ENCODE measurements around the gene FAF1. TPM values are rescaled to one million over a fixed set of nuclear protein-coding genes. Genes with fewer than 3 reads are reported as not detected.

Gene FAF1
- total RNA-seq, 1 donor from 2014 or later = 47.3 TPM

- FAIRE-seq (no peak), DNase-seq (ENCODE audit: low spot score in 2 of 2) (no peak)
Observed at GRCh38 chr1:50412813-50413476, 547.1 kb downstream of the FAF1 start.

GRCh38 chr1:50405814-50406213 lies 554.3 kb downstream of the FAF1 start:
- FAIRE-seq (no peak), DNase-seq (ENCODE audit: low spot score in 2 of 2) (no peak)

GRCh38 chr1:50393522-50394120 lies 566.4 kb downstream of the FAF1 start:
- FAIRE-seq (no peak), DNase-seq (ENCODE audit: low spot score in 2 of 2) (no peak)

Small RNAs within 50 kb of the gene (small RNA-seq; reads per million reads assigned to genes)
- not detected for gene RNU6-1026P

Other genes starting within 250 kb of the FAF1 start
- gene CDKN2C, start 10.0 kb upstream of the FAF1 start, total RNA-seq = 6.1 TPM
- gene C1orf185, start 142.0 kb upstream of the FAF1 start, total RNA-seq = not detected

All from frontal cortex (tissue), 4 donors.